MCF 10A (cell line): ENCODE measurements around the gene FEV. TPM values are rescaled to one million over a fixed set of nuclear protein-coding genes. Genes with fewer than 3 reads are reported as not detected.

Source experiments
- BruUV-seq: library from RNA; stranded (reverse); fragments of 400-500 nt; replicated peaks from 2 replicates; lab custom pipeline; 2021; lab: Mats Ljungman, UMichigan
- CTCF ChIA-PET: fragments of 300-600 bp; sonication (Branson Sonifier 250); formaldehyde crosslinking; extraction: SDS; loops from one replicate; lab custom pipeline; 2021; ENCODE audit warnings: antibody characterized with exemption, inconsistent platforms; lab: Yijun Ruan, JAX
- POLR2A ChIA-PET: fragments of 300-600, 350-650 bp; sonication (Branson Sonifier 250); formaldehyde crosslinking; extraction: SDS; loops from one replicate; lab custom pipeline; 2020; ENCODE audit warnings: antibody characterized with exemption, inconsistent platforms; lab: Yijun Ruan, JAX
- DNase-seq: peaks from one replicate; pipeline ENCODE4 v3.0.0-alpha.2; 2018; ENCODE audit not compliant: unreplicated experiment
- H3K27ac Mint-ChIP-seq: one replicate; pipeline ENCODE4 v1.8.0; 2022; ENCODE audit warnings: mild to moderate bottlenecking, low read depth, mixed read lengths; ENCODE audit not compliant: unreplicated experiment
- H3K27me3 Mint-ChIP-seq: one replicate; pipeline ENCODE4 v1.8.0; 2022; ENCODE audit warnings: mixed read lengths; ENCODE audit not compliant: insufficient read depth, unreplicated experiment
- H3K36me3 Mint-ChIP-seq: one replicate; pipeline ENCODE4 v1.8.0; 2022; ENCODE audit warnings: mild to moderate bottlenecking, moderate library complexity, mixed read lengths; ENCODE audit not compliant: insufficient read depth, unreplicated experiment
- H3K4me1 Mint-ChIP-seq: one replicate; pipeline ENCODE4 v1.8.0; 2022; ENCODE audit warnings: mixed read lengths; ENCODE audit not compliant: insufficient read depth, unreplicated experiment
- H3K4me3 Mint-ChIP-seq: one replicate; pipeline ENCODE4 v1.8.0; 2022; ENCODE audit warnings: mild to moderate bottlenecking, moderate library complexity, mixed read lengths; ENCODE audit not compliant: unreplicated experiment
- H3K9me3 Mint-ChIP-seq: one replicate; pipeline ENCODE4 v1.8.0; 2022; ENCODE audit warnings: mixed read lengths; ENCODE audit not compliant: unreplicated experiment
- CTCF ChIP-seq: fragments of 200-600 bp; IDR thresholded peaks from one replicate; pipeline ENCODE4 v1.8.0; 2022; ENCODE audit warnings: antibody characterized with exemption, mild to moderate bottlenecking; ENCODE audit not compliant: unreplicated experiment
- intact Hi-C: fragments of 100-400 bp; cut with micrococcal nuclease; formaldehyde crosslinking; loops from 2 replicates; pipeline ENCODE4 v1.14.1; 2022
- total RNA-seq: library from RNA; stranded (reverse); gene quantifications from 2 replicates; pipeline ENCODE4 v1.2.3, GENCODE V29; 2022

FEV gene
- total RNA-seq, 1 experiment from 2014 or later = not detected

GRCh38 chr2:218961651-218962570, 23.1 kb downstream of the FEV start:
- Mint-ChIP-seq H3K27ac (no peak overlapping the region), H3K27me3 (peaks cover 68% of the 10 kb centered on the region), H3K36me3 (no peaks in the 10 kb centered on the region), H3K4me1 (peaks cover 13% of the 10 kb centered on the region), H3K9me3 (no peaks in the 10 kb centered on the region), H3K4me3 (peak overlapping the region; percentile 56)
- no TSS peak for BruUV-seq
- ChIA-PET CTCF (interaction anchor here (1.3 kb wide), 1 partner anchor 47 kb away, joined by 3 read pairs; no protein-coding TSS in a partner anchor), POLR2A (no interaction called here)
- DNase-seq = no peak
- TF ChIP-seq CTCF = no peak
- intact Hi-C loops = no loop called here

GRCh38 chr2:218961229-218961628, 23.8 kb downstream of the FEV start:
- no TSS peak for BruUV-seq
- CTCF ChIA-PET = interaction anchor here (1.3 kb wide), 1 partner anchor 47 kb away, joined by 3 read pairs; no protein-coding TSS in a partner anchor
- intact Hi-C loops = no loop called here
- Mint-ChIP-seq H3K27ac (no peak overlapping the region), H3K36me3 (no peaks in the 10 kb centered on the region), H3K27me3 (peaks cover 70% of the 10 kb centered on the region), H3K4me3 (peak overlapping the region; percentile 56), H3K4me1 (peaks cover 13% of the 10 kb centered on the region), H3K9me3 (no peaks in the 10 kb centered on the region)
- no peak for TF ChIP-seq CTCF
- DNase-seq = no peak
- POLR2A ChIA-PET = no interaction called here

GRCh38 chr2:218960309-218961165, 24.4 kb downstream of the FEV start:
- Mint-ChIP-seq H3K36me3 (no peaks in the 10 kb centered on the region), H3K27ac (no peak overlapping the region), H3K27me3 (peaks cover 71% of the 10 kb centered on the region), H3K4me3 (peak overlapping the region; percentile 56), H3K9me3 (no peaks in the 10 kb centered on the region), H3K4me1 (peaks cover 13% of the 10 kb centered on the region)
- no TSS peak for BruUV-seq
- CTCF ChIA-PET = interaction anchor here (1.3 kb wide), 1 partner anchor 48 kb away, joined by 3 read pairs; no protein-coding TSS in a partner anchor
- POLR2A ChIA-PET = no interaction called here
- no peak for DNase-seq
- intact Hi-C loops = no loop called here
- TF ChIP-seq CTCF = no peak
